OCI-LY7 (cell line): Measurements from ENCODE around the gene SLC39A7. TPM values are rescaled to one million over a fixed set of nuclear protein-coding genes. Genes with fewer than 3 reads are reported as not detected.

Experiments used
- Bru-seq: library from RNA; stranded (reverse); fragments of 400-500 nt; gene quantifications from one replicate; lab custom pipeline; 2021; lab: Mats Ljungman, UMichigan
- BruChase-seq, 2 experiments: library from RNA; stranded (reverse); fragments of 400-500 nt; gene quantifications; one replicate each; lab custom pipeline; 2021; lab: Mats Ljungman, UMichigan
- BruUV-seq: library from RNA; stranded (reverse); fragments of 400-500 nt; replicated peaks from 2 replicates; lab custom pipeline; 2021; lab: Mats Ljungman, UMichigan
- CTCF ChIA-PET: fragments of 300-600 bp; sonication (Branson Sonifier 250); formaldehyde crosslinking; loops from one replicate; lab custom pipeline; 2022; ENCODE audit warnings: antibody characterized with exemption; ENCODE audit not compliant: unreplicated experiment; lab: Charles Lee
- POLR2A ChIA-PET: fragments of 300-600 bp; sonication (Branson Sonifier 250); formaldehyde crosslinking; loops from one replicate; lab custom pipeline; 2022; ENCODE audit warnings: antibody characterized with exemption; lab: Charles Lee
- DNase-seq: peaks from one replicate; pipeline ENCODE4 v3.0.0-alpha.2; 2015; ENCODE audit warnings: low spot score
- H2AFZ ChIP-seq: fragments of 200-600 bp; sonication (generic), shearing (Covaris generic); 2 replicates; pipeline ENCODE4 v1.6.1; 2014; ENCODE audit warnings: mild to moderate bottlenecking, antibody characterized with exemption, low read length, moderate library complexity
- H3K27ac ChIP-seq: fragments of 200-600 bp; sonication (generic); 2 replicates; pipeline ENCODE4 v1.5.1; 2014; ENCODE audit warnings: mixed run types, low read depth, mild to moderate bottlenecking, moderate library complexity, low read length, inconsistent platforms; ENCODE audit not compliant: poor library complexity, severe bottlenecking
- H3K36me3 ChIP-seq: fragments of 200-600 bp; sonication (generic); 2 replicates; pipeline ENCODE4 v1.6.1; 2014; ENCODE audit warnings: mild to moderate bottlenecking, antibody characterized with exemption, low read length, moderate library complexity, mixed read lengths; ENCODE audit not compliant: insufficient read depth
- H3K4me1 ChIP-seq: fragments of 200-600 bp; sonication (generic); 2 replicates; pipeline ENCODE4 v1.5.1; 2014; ENCODE audit warnings: mild to moderate bottlenecking, low read length; ENCODE audit not compliant: insufficient read depth, poor library complexity, severe bottlenecking
- H3K4me2 ChIP-seq: fragments of 200-600 bp; sonication (generic); 2 replicates; pipeline ENCODE4 v1.6.1; 2014; ENCODE audit warnings: mild to moderate bottlenecking, low read length
- H3K4me3 ChIP-seq: fragments of 200-600 bp; sonication (generic); 2 replicates; pipeline ENCODE4 v1.5.1; 2014; ENCODE audit warnings: mild to moderate bottlenecking, low read depth, low read length; ENCODE audit not compliant: poor library complexity, severe bottlenecking
- H3K79me2 ChIP-seq: fragments of 200-600 bp; sonication (generic); 2 replicates; pipeline ENCODE4 v1.6.1; 2016; ENCODE audit warnings: low read depth, mild to moderate bottlenecking, low read length, moderate library complexity, mixed read lengths; ENCODE audit not compliant: insufficient read depth
- H3K9me2 ChIP-seq: fragments of 200-600 bp; sonication (generic); 2 replicates; pipeline ENCODE4 v1.6.1; 2016; ENCODE audit warnings: mild to moderate bottlenecking, low read length, mixed read lengths; ENCODE audit not compliant: insufficient read depth
- H3K9me3 ChIP-seq: fragments of 200-600 bp; sonication (generic); 2 replicates; pipeline ENCODE4 v1.6.1; 2014; ENCODE audit warnings: mild to moderate bottlenecking, mixed run types, low read length, mixed read lengths
- H4K20me1 ChIP-seq: fragments of 200-600 bp; sonication (generic); 2 replicates; pipeline ENCODE4 v1.6.1; 2014; ENCODE audit warnings: mild to moderate bottlenecking, antibody characterized with exemption, low read length, moderate library complexity, mixed read lengths; ENCODE audit not compliant: insufficient read depth
- EZH2phosphoT487 ChIP-seq: fragments of 200-600 bp; sonication (generic); IDR thresholded peaks from 2 replicates; pipeline ENCODE4 v1.6.1; 2018; ENCODE audit warnings: low read depth, borderline replicate concordance, mild to moderate bottlenecking, mixed run types, antibody characterized with exemption, low read length, moderate library complexity, mixed read lengths
- intact Hi-C: fragments of 100-400 bp; cut with micrococcal nuclease; formaldehyde crosslinking; loops from one replicate; pipeline ENCODE4 v1.10.0; 2022; ENCODE audit not compliant: unreplicated experiment
- long read RNA-seq: library from polyadenylated mRNA; stranded (forward); transcript quantifications from one replicate; pipeline ENCODE4 v2.0.0, GENCODE V29; 2022
- total RNA-seq, 2 experiments: library from RNA; depleted of rRNA in 1 of 2; stranded (reverse); fragments of >200 nt in 1 of 2; shearing (Covaris generic) in 1 of 2; gene quantifications; 2 replicates each; pipeline ENCODE4 v1.2.3, GENCODE V29; 2014 to 2022
- TF ChIP-seq, protein P1 (sequence below): fragments of 200-600 bp; sonication (generic); conservative IDR thresholded peaks from 2 replicates; pipeline ENCODE4 v1.5.1; 2014; ENCODE audit warnings: mild to moderate bottlenecking, antibody characterized with exemption, low read length, moderate library complexity, mixed read lengths

Gene SLC39A7
- total RNA-seq (2014; rRNA removed; shearing (Covaris generic)) (22.9 and 29.2 TPM in 2 replicates), total RNA-seq (2022) (48.3 and 53.2 TPM in 2 replicates), Bru-seq, nascent RNA (percentile 77 among the genes with signal in this experiment), BruChase-seq, experiment 1, labeled RNA remaining after a 6-hour chase (percentile 81 among the genes with signal in this experiment), BruChase-seq, experiment 2, labeled RNA remaining after a 2-hour chase (percentile 94 among the genes with signal in this experiment)
- long read RNA-seq, transcript SLC39A7-202 (7 exons, 2,409 nt): major isoform, 6 of 21 reads
- long read RNA-seq, partial matches to known transcripts: 10 of 21 reads
- long read RNA-seq, other reads (novel, unspliced or antisense): 1 of 21 reads

- H2AFZ ChIP-seq: peak within 1 kb of the TSS; percentile 79
- H3K4me2 ChIP-seq: peak within 1 kb of the TSS; percentile 100
- BruUV-seq: no TSS peak
- no peaks in the 10 kb centered on the region for H3K9me3 ChIP-seq
- DNase-seq: peak; percentile 99
- POLR2A ChIA-PET: interaction anchor here (0.7 to 1.0 kb wide), 2 partner anchors 17 to 49 kb away, joined by 4 to 8 read pairs; no protein-coding TSS in a partner anchor
- CTCF ChIA-PET: no interaction called here
- peak within 1 kb of the TSS; percentile 96 for H3K4me3 ChIP-seq
- TF ChIP-seq EZH2phosphoT487: no peak
- TF ChIP-seq, protein P1, sequence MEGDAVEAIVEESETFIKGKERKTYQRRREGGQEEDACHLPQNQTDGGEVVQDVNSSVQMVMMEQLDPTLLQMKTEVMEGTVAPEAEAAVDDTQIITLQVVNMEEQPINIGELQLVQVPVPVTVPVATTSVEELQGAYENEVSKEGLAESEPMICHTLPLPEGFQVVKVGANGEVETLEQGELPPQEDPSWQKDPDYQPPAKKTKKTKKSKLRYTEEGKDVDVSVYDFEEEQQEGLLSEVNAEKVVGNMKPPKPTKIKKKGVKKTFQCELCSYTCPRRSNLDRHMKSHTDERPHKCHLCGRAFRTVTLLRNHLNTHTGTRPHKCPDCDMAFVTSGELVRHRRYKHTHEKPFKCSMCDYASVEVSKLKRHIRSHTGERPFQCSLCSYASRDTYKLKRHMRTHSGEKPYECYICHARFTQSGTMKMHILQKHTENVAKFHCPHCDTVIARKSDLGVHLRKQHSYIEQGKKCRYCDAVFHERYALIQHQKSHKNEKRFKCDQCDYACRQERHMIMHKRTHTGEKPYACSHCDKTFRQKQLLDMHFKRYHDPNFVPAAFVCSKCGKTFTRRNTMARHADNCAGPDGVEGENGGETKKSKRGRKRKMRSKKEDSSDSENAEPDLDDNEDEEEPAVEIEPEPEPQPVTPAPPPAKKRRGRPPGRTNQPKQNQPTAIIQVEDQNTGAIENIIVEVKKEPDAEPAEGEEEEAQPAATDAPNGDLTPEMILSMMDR: no peak
- peaks cover 57% of the 10 kb centered on the region for H3K4me1 ChIP-seq
- peaks cover 50% of the 10 kb centered on the region for H3K36me3 ChIP-seq
- H3K9me2 ChIP-seq: no peaks in the 10 kb centered on the region
- H3K27ac ChIP-seq: peak within 1 kb of the TSS; percentile 77
- intact Hi-C loops: loop anchor here (2.0 to 10.0 kb wide), 2 partner anchors 72 to 214 kb away; partner anchors contain the start of genes CUTA, PHF1 and RPS18
- peaks cover 28% of the 10 kb centered on the region; the same call in 1 of the 2 replicates for H3K79me2 ChIP-seq
- H4K20me1 ChIP-seq: no peaks in the 10 kb centered on the region; the same call in 1 of the 2 replicates
These were observed at the start of gene SLC39A7, which contains the start of gene RXRB for GRCh38 chr6:33200219-33201146. TSS of gene SLC39A7 (plus strand) at chr6:33200867. CDS start at chr6:33201246, 379 bp downstream. TSS of gene RXRB (minus strand) at chr6:33200665. CDS start at chr6:33200476, 189 bp downstream.

DNA sequence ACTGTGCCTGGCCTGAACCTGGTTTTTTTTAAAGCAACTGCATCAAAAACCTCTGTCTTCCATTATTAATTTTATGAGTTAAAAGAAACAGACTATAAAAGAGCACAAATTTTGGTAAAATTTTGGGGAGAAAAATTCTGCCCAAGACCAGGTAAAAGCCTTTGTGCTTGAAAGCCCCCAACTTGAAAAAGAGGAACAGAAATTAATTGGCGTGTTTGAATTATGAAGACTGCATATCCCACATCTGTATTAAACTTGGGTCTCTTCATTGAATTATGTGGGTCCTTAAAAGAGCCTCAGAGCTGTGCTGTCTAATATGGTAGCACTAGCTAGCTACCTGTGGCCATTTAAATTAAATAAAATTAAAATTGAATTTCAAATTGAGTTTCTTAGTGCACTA is 49.6 kb upstream of the SLC39A7 start:
- ChIA-PET POLR2A (no interaction called here), CTCF (no interaction called here)
- Histone ChIP-seq H3K9me3 (peaks cover 9% of the 10 kb centered on the region; the same call in 1 of the 2 replicates), H3K79me2 (no peaks in the 10 kb centered on the region), H3K4me2 (no peak overlapping the region), H3K27ac (no peak overlapping the region), H3K36me3 (no peaks in the 10 kb centered on the region), H4K20me1 (no peaks in the 10 kb centered on the region), H3K4me3 (no peak overlapping the region), H2AFZ (no peak overlapping the region), H3K4me1 (no peaks in the 10 kb centered on the region), H3K9me2 (no peaks in the 10 kb centered on the region)
- TF ChIP-seq, protein P1: no peak
- TF ChIP-seq EZH2phosphoT487: no peak
- no TSS peak for BruUV-seq
- intact Hi-C loops: no loop called here
- no peak for DNase-seq
